Activated B cell treated with CpG ODN at 0.5 μM for 24 hours (primary cell): ENCODE data around the gene OSTN. TPM values are rescaled to one million over a fixed set of nuclear protein-coding genes. Genes with fewer than 3 reads are reported as not detected.
"Not testable (repeated sequence)": the region's sequence is repeated elsewhere in the genome, so short reads cannot be mapped to it uniquely, and the experiment has no call there.

Experiments
- ATAC-seq: fragments of 200-7000 bp; cut with Tn5 transposase; one replicate; pipeline ENCODE4 v1.10.0; 2021; ENCODE audit warnings: low read depth, mild to moderate bottlenecking, moderate library complexity
- CTCF ChIA-PET: fragments of 350-600 bp; sonication (Branson Sonifier 250); formaldehyde crosslinking; loops from one replicate; lab custom pipeline; 2021; ENCODE audit warnings: antibody characterized with exemption; lab: Charles Lee
- POLR2A ChIA-PET: fragments of 350-600 bp; sonication (Branson Sonifier 250); formaldehyde crosslinking; loops from one replicate; lab custom pipeline; 2021; ENCODE audit warnings: antibody characterized with exemption; lab: Charles Lee
- DNase-seq: peaks from one replicate; pipeline ENCODE4 v3.0.0; 2022
- H3K27ac Mint-ChIP-seq: one replicate; pipeline ENCODE4 v1.8.0; 2020; ENCODE audit warnings: mixed read lengths
- H3K27me3 Mint-ChIP-seq: one replicate; pipeline ENCODE4 v1.8.0; 2021; ENCODE audit warnings: mixed read lengths
- H3K36me3 Mint-ChIP-seq: one replicate; pipeline ENCODE4 v1.8.0; 2021; ENCODE audit warnings: low read depth, mixed read lengths
- H3K4me1 Mint-ChIP-seq: one replicate; pipeline ENCODE4 v1.8.0; 2021; ENCODE audit warnings: mixed read lengths
- H3K4me3 Mint-ChIP-seq: one replicate; pipeline ENCODE4 v1.8.0; 2020; ENCODE audit warnings: mild to moderate bottlenecking, mixed read lengths
- H3K9me3 Mint-ChIP-seq: one replicate; pipeline ENCODE4 v1.8.0; 2020; ENCODE audit warnings: mixed read lengths
- intact Hi-C: fragments of 100-400 bp; cut with micrococcal nuclease; formaldehyde crosslinking; loops from one replicate; pipeline ENCODE4 v1.15.1; 2024
- total RNA-seq: library from RNA; stranded (reverse); gene quantifications from 2 replicates; pipeline ENCODE4 v1.2.3, GENCODE V29; 2022
- TF ChIP-seq, protein P1 (sequence below): fragments of 200-600 bp; IDR thresholded peaks from one replicate; pipeline ENCODE4 v1.8.0; 2022; ENCODE audit warnings: antibody characterized with exemption, mild to moderate bottlenecking

The OSTN gene
- total RNA-seq, 1 donor from 2014 or later, result not detected

DNA sequence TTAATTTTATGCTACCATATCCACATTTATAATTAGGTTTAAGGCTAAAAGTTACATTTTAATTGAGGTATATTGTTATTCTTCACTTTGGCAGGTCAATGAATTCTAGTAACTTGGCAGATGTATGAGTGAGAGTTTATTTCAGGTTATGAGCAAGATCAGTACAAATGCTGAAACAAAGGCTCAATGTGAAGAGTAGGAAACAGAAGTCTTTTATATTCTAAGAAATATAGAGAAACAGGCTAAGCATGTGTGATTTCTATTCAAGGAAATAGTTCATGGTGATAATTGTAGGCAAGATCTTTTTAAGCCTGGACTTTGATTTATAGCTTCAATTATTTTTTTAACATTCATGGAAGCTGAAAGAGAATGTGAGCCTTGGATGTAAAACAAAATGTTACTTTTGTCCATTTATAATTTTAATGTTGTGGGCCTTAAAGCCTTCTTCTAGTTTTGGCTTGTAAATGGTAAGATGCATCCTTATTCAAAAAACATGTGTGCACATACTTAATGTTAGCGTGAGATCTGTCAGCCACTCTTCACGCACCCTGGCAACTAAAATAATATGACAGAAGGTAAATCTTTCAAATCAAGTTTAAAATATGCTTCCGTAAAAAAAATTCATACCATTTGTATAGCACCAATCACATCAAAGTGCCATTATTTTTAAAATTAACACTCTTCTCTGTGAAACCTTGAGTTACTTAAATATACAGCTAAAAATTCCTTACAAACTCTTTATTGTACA, 22.8 kb upstream of the OSTN start:
- DNase-seq, result no peak
- no peak for ATAC-seq
- no peaks in the 10 kb centered on the region for H3K36me3 Mint-ChIP-seq
- H3K4me1 Mint-ChIP-seq, result no peaks in the 10 kb centered on the region
- CTCF ChIA-PET, result no interaction called here
- no peaks in the 10 kb centered on the region for H3K27me3 Mint-ChIP-seq
- no peak overlapping the region for H3K27ac Mint-ChIP-seq
- TF ChIP-seq, protein P1, sequence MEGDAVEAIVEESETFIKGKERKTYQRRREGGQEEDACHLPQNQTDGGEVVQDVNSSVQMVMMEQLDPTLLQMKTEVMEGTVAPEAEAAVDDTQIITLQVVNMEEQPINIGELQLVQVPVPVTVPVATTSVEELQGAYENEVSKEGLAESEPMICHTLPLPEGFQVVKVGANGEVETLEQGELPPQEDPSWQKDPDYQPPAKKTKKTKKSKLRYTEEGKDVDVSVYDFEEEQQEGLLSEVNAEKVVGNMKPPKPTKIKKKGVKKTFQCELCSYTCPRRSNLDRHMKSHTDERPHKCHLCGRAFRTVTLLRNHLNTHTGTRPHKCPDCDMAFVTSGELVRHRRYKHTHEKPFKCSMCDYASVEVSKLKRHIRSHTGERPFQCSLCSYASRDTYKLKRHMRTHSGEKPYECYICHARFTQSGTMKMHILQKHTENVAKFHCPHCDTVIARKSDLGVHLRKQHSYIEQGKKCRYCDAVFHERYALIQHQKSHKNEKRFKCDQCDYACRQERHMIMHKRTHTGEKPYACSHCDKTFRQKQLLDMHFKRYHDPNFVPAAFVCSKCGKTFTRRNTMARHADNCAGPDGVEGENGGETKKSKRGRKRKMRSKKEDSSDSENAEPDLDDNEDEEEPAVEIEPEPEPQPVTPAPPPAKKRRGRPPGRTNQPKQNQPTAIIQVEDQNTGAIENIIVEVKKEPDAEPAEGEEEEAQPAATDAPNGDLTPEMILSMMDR, result no peak
- POLR2A ChIA-PET, result no interaction called here
- peaks cover 7% of the 10 kb centered on the region for H3K9me3 Mint-ChIP-seq
- intact Hi-C loops, result no loop called here
- no peak overlapping the region for H3K4me3 Mint-ChIP-seq

GRCh38 chr3:191185382-191185781, 13.7 kb upstream of the OSTN start:
- DNase-seq, intact Hi-C loops, CTCF ChIA-PET, H3K4me3 Mint-ChIP-seq, ATAC-seq, H3K27ac Mint-ChIP-seq, H3K4me1 Mint-ChIP-seq, H3K9me3 Mint-ChIP-seq, POLR2A ChIA-PET, H3K27me3 Mint-ChIP-seq, H3K36me3 Mint-ChIP-seq: not testable (repeated sequence)

DNA sequence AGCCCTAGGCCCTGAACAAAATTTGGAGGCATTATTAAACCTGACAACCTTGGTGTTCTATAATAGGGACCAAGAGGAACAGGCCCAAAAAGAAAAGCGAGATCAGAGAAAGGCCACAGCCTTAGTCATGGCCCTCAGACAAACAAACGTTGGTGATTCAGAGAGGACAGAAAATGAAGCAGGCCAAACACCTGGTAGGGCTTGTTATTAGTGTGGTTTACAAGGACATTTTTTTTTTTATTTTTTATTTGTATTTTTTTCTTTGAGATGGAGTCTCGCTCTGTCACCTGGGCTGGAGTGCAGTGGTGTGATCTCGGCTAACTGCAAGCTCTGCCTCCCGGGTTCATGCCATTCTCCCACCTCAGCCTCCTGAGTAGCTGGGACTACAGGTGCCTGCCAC, 10.8 kb upstream of the OSTN start:
- H3K27me3 Mint-ChIP-seq, CTCF ChIA-PET, H3K4me1 Mint-ChIP-seq, H3K4me3 Mint-ChIP-seq, DNase-seq, intact Hi-C loops, H3K36me3 Mint-ChIP-seq, POLR2A ChIA-PET, H3K27ac Mint-ChIP-seq, ATAC-seq, H3K9me3 Mint-ChIP-seq: not testable (repeated sequence)

DNA sequence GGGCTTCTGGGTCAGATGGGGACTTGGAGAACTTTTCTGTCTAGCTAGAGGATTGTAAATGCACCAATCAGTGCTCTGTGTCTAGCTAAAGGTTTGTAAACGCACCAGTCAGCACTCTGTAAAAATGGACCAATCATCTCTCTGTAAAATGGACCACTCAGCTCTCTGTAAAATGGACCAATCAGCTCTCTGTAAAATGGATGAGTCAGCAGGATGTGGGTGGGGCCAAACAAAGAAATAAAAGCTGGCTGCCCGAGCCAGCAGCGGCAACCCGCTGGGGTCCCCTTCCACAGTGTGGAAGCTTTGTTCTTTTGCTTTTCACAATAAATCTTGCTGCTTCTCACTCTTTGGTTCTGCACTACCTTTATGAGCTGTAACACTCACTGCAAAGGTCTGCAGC, 6.8 kb upstream of the OSTN start:
- DNase-seq, intact Hi-C loops, H3K36me3 Mint-ChIP-seq, ATAC-seq, H3K4me3 Mint-ChIP-seq, H3K27me3 Mint-ChIP-seq, H3K4me1 Mint-ChIP-seq, CTCF ChIA-PET, POLR2A ChIA-PET, H3K27ac Mint-ChIP-seq, H3K9me3 Mint-ChIP-seq: not testable (repeated sequence)

- Mint-ChIP-seq H3K9me3 (no peaks in the 10 kb centered on the region), H3K27ac (no peak overlapping the region), H3K4me3 (no peak overlapping the region), H3K4me1 (no peaks in the 10 kb centered on the region), H3K27me3 (no peaks in the 10 kb centered on the region), H3K36me3 (no peaks in the 10 kb centered on the region)
- intact Hi-C loops, result no loop called here
- CTCF ChIA-PET, result no interaction called here
- no peak for ATAC-seq
- POLR2A ChIA-PET, result no interaction called here
- DNase-seq, result no peak
- TF ChIP-seq, protein P1, result no peak
Measured at GRCh38 chr3:191192941-191193340, 6.1 kb upstream of the OSTN start.

GRCh38 chr3:191197761-191198306, 1.2 kb upstream of the OSTN start:
- no peaks in the 10 kb centered on the region for H3K9me3 Mint-ChIP-seq
- TF ChIP-seq, protein P1, result no peak
- ATAC-seq (no peak), DNase-seq (no peak)
- intact Hi-C loops, result no loop called here
- ChIA-PET POLR2A (no interaction called here), CTCF (no interaction called here)
- no peaks in the 10 kb centered on the region for H3K27me3 Mint-ChIP-seq
- no peaks in the 10 kb centered on the region for H3K36me3 Mint-ChIP-seq
- no peak overlapping the region for H3K27ac Mint-ChIP-seq
- no peaks in the 10 kb centered on the region for H3K4me1 Mint-ChIP-seq
- no peak overlapping the region for H3K4me3 Mint-ChIP-seq
